Transverse colon (tissue), 4 donors: ENCODE measurements around the gene THBS3.

ENCODE experiments used
- EP300 ChIP-seq: sonication (generic); formaldehyde crosslinking; IDR thresholded peaks from one replicate; pipeline ENCODE4 v1.6.1; 2017; ENCODE audit warnings: antibody characterized with exemption, low read depth
- POLR2A ChIP-seq: fragments of 450-650 bp; IDR thresholded peaks from one replicate; pipeline ENCODE4 v1.6.1; 2016; ENCODE audit warnings: antibody characterized with exemption, mild to moderate bottlenecking, moderate library complexity
- POLR2AphosphoS5 ChIP-seq, 3 donors: sonication (generic); formaldehyde crosslinking; IDR thresholded peaks; one replicate each; pipeline ENCODE4 v1.6.1; 2016; ENCODE audit warnings: antibody characterized with exemption in 3 of 3
- TF ChIP-seq, protein P1 (sequence below), 5 experiments: fragments of 200-600 bp in 3 of 5; fragments of 450-650 bp in 2 of 5; sonication (generic) in 3 of 5; IDR thresholded peaks; 1 replicate in 2 of 5; 2 replicates in 3 of 5; pipeline ENCODE4 v1.5.1; 2016 to 2017; ENCODE audit warnings: antibody characterized with exemption in 5 of 5, inconsistent platforms in 3 of 5, mild to moderate bottlenecking in 2 of 5, moderate library complexity in 1 of 5

DNA sequence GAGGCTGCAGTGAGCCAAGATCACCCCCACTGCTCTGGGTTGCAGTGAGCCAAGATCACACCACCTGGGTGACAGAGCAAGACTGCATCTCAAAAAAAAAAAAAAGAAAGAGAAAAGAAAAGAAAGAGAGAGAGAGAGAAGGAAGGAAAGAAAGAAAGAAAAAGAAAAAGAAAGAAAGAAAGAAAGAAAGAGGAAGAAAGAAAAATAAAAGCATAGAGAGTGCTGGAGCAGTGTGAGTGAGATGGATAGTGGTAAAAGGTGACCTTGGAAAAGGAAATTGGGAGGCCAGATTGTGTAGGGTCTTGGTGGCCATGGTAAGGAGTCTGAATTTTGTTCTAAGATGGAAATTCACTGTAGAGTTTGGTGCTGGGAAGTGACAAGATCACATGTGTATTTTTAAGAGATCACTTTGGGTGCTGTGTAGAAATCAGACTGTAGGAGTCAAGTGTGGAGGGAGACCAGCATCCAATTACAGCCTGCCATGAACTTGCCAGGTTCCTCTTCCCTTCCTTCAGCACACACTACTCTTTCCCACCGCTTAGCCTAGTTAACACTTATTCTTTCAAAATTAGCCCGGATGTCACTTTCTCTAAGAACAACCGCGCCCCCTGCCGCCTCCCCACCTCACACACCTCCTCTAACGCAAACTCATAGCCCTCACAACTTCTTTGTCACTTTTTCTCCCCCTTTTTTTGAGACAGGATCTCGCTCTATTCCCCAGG is 18.7 kb upstream of the THBS3 start:
- TF ChIP-seq, protein P1, sequence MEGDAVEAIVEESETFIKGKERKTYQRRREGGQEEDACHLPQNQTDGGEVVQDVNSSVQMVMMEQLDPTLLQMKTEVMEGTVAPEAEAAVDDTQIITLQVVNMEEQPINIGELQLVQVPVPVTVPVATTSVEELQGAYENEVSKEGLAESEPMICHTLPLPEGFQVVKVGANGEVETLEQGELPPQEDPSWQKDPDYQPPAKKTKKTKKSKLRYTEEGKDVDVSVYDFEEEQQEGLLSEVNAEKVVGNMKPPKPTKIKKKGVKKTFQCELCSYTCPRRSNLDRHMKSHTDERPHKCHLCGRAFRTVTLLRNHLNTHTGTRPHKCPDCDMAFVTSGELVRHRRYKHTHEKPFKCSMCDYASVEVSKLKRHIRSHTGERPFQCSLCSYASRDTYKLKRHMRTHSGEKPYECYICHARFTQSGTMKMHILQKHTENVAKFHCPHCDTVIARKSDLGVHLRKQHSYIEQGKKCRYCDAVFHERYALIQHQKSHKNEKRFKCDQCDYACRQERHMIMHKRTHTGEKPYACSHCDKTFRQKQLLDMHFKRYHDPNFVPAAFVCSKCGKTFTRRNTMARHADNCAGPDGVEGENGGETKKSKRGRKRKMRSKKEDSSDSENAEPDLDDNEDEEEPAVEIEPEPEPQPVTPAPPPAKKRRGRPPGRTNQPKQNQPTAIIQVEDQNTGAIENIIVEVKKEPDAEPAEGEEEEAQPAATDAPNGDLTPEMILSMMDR (IDR thresholded peaks at IDR 0.05), result peak; percentile 41 to 78 (median 49)
- no peak for TF ChIP-seq POLR2AphosphoS5 (IDR thresholded peaks at IDR 0.05)
- no peak for TF ChIP-seq POLR2A
- TF ChIP-seq EP300, result no peak
